HG02973 (cell line): ENCODE results near the gene CYFIP2.

Experiments
- ATAC-seq: cut with Tn5 transposase; IDR thresholded peaks from one replicate; pipeline ENCODE4 v1.9.1; 2021; ENCODE audit warnings: moderate library complexity; ENCODE audit not compliant: unreplicated experiment

CYFIP2 gene

GRCh38 chr5:157285310-157286035 lies 19.6 kb downstream of the CYFIP2 start:
- ATAC-seq = no peak

- no peak for ATAC-seq
Observed at GRCh38 chr5:157286761-157287211, 20.9 kb downstream of the CYFIP2 start.

- no peak for ATAC-seq
Observed at GRCh38 chr5:157288405-157289163, 22.7 kb downstream of the CYFIP2 start.

- no peak for ATAC-seq
Observed at GRCh38 chr5:157289164-157289819, 23.4 kb downstream of the CYFIP2 start.

- no peak for ATAC-seq
Observed at GRCh38 chr5:157290156-157290980, 24.4 kb downstream of the CYFIP2 start.

- peak; percentile 85 for ATAC-seq
Observed at GRCh38 chr5:157290981-157291711, 25.2 kb downstream of the CYFIP2 start.

- no peak for ATAC-seq
Observed at GRCh38 chr5:157292599-157292998, 26.7 kb downstream of the CYFIP2 start.

- no peak for ATAC-seq
Observed at GRCh38 chr5:157294407-157295091, 28.6 kb downstream of the CYFIP2 start.

- ATAC-seq = no peak
Observed at GRCh38 chr5:157295247-157295646, 29.3 kb downstream of the CYFIP2 start.

- ATAC-seq = no peak
Observed at GRCh38 chr5:157300564-157300963, 34.6 kb downstream of the CYFIP2 start.

GRCh38 chr5:157301066-157301465 lies 35.1 kb downstream of the CYFIP2 start:
- ATAC-seq = no peak

GRCh38 chr5:157303023-157303422 lies 37.1 kb downstream of the CYFIP2 start:
- no peak for ATAC-seq

GRCh38 chr5:157303667-157304327 lies 37.9 kb downstream of the CYFIP2 start:
- no peak for ATAC-seq

- ATAC-seq = no peak
Observed at GRCh38 chr5:157306081-157306480, 40.2 kb downstream of the CYFIP2 start.

- no peak for ATAC-seq
Observed at GRCh38 chr5:157306692-157307471, 41.0 kb downstream of the CYFIP2 start.

GRCh38 chr5:157308836-157309465 lies 43.0 kb downstream of the CYFIP2 start:
- no peak for ATAC-seq

- no peak for ATAC-seq
Observed at GRCh38 chr5:157309796-157310195, 43.9 kb downstream of the CYFIP2 start.

- no peak for ATAC-seq
Observed at GRCh38 chr5:157311595-157311994, 45.7 kb downstream of the CYFIP2 start.
